GM12878 (cell line): ENCODE data around the gene C11orf98. TPM values are rescaled to one million over a fixed set of nuclear protein-coding genes. Genes with fewer than 3 reads are reported as not detected.

Source experiments
- ATAC-seq: fragments of 200-7000 bp; cut with Tn5 transposase; 3 replicates; pipeline ENCODE4 v1.9.1; 2020; ENCODE audit warnings: mild to moderate bottlenecking, moderate library complexity
- BruUV-seq: library from RNA; stranded (reverse); fragments of 400-500 nt; replicated peaks from 2 replicates; lab custom pipeline; 2021; lab: Mats Ljungman, UMichigan
- CTCF ChIA-PET: fragments of 300-600 bp; sonication (Branson Sonifier 250); formaldehyde crosslinking; extraction: SDS; loops from one replicate; lab custom pipeline; 2021; ENCODE audit warnings: inconsistent platforms; lab: Yijun Ruan, JAX
- POLR2A ChIA-PET: fragments of 350-600 bp; formaldehyde crosslinking; extraction: SDS; loops from one replicate; lab custom pipeline; 2021; ENCODE audit warnings: inconsistent platforms; lab: Charles Lee
- RAD21 ChIA-PET: fragments of 300-600 bp; sonication (Branson Sonifier 250); formaldehyde crosslinking; loops from one replicate; lab custom pipeline; 2023; ENCODE audit warnings: antibody characterized with exemption; ENCODE audit not compliant: unreplicated experiment; lab: Charles Lee
- SMC1A ChIA-PET: fragments of 300-600 bp; sonication (Branson Sonifier 250); formaldehyde crosslinking; loops from one replicate; lab custom pipeline; 2023; ENCODE audit not compliant: unreplicated experiment, uncharacterized antibody; lab: Charles Lee
- DNase-seq: peaks from one replicate; pipeline ENCODE4 v3.0.0-alpha.2; 2011; ENCODE audit warnings: low read depth, low spot score
- FAIRE-seq: peaks from 3 replicates; lab custom pipeline; 2011; peaks lifted over from hg19 to GRCh38; lab: Jason Lieb, UNC
- H2AFZ ChIP-seq: 2 replicates; pipeline ENCODE4 v1.6.0; 2011; ENCODE audit warnings: low read depth, low read length, control low read depth; ENCODE audit not compliant: control insufficient read depth
- H3K27ac ChIP-seq: 2 replicates; pipeline ENCODE4 v1.5.1; 2011; ENCODE audit warnings: control low read depth; ENCODE audit not compliant: control insufficient read depth, insufficient read depth
- H3K27me3 ChIP-seq, 2 experiments: replicated peaks in 1 of 2; 2 replicates each; pipeline versions ENCODE4 v1.6.0 to v1.6.1; 2011; ENCODE audit warnings: low read length in 1 of 2; ENCODE audit not compliant: control insufficient read depth in 2 of 2, insufficient read depth in 2 of 2
- H3K36me3 ChIP-seq, 2 experiments: 2 replicates each; pipeline ENCODE4 v1.5.1; 2011; ENCODE audit warnings: low read length in 1 of 2; ENCODE audit not compliant: control insufficient read depth in 2 of 2, insufficient read depth in 2 of 2
- H3K4me1 ChIP-seq: 2 replicates; pipeline ENCODE4 v1.6.1; 2011; ENCODE audit warnings: mild to moderate bottlenecking, low read length, moderate library complexity, mixed read lengths; ENCODE audit not compliant: control insufficient read depth, insufficient read depth
- H3K4me2 ChIP-seq: 2 replicates; pipeline ENCODE4 v1.6.0; 2011; ENCODE audit warnings: control low read depth; ENCODE audit not compliant: control insufficient read depth, insufficient read depth
- H3K4me3 ChIP-seq: fragments of 200-600 bp; sonication (generic); 2 replicates; pipeline ENCODE4 v1.5.1; 2016
- H3K79me2 ChIP-seq: 2 replicates; pipeline ENCODE4 v1.6.0; 2011; ENCODE audit warnings: low read length; ENCODE audit not compliant: control insufficient read depth, insufficient read depth
- H3K9ac ChIP-seq: 2 replicates; pipeline ENCODE4 v1.8.0; 2011; ENCODE audit warnings: low read length, control low read depth, mixed read lengths; ENCODE audit not compliant: control insufficient read depth, insufficient read depth
- H3K9me3 ChIP-seq: replicated peaks from 3 replicates; pipeline ENCODE4 v1.5.1; 2011; ENCODE audit warnings: mild to moderate bottlenecking, low read length; ENCODE audit not compliant: control insufficient read depth, insufficient read depth
- H4K20me1 ChIP-seq: 2 replicates; pipeline ENCODE4 v1.6.0; 2011; ENCODE audit not compliant: control insufficient read depth, insufficient read depth
- BHLHE40 ChIP-seq, 2 experiments: fragments of 450-650 bp in 1 of 2; IDR thresholded peaks; 2 replicates each; pipeline ENCODE4 v1.6.1; 2011 to 2017; ENCODE audit warnings: low read depth in 2 of 2, borderline replicate concordance in 1 of 2, improper control_type of control experiment in 1 of 2, low read length in 1 of 2, mild to moderate bottlenecking in 1 of 2
- E4F1 ChIP-seq: fragments of 450-650 bp; IDR thresholded peaks from 2 replicates; pipeline ENCODE4 v1.6.1; 2018; ENCODE audit warnings: borderline replicate concordance, mild to moderate bottlenecking; ENCODE audit not compliant: partially characterized antibody
- EGR1 ChIP-seq, 2 experiments: IDR thresholded peaks; 1 replicate in 1 of 2; 2 replicates in 1 of 2; pipeline ENCODE4 v1.6.1; 2011 to 2012; ENCODE audit warnings: low read depth in 2 of 2, low read length in 2 of 2, borderline replicate concordance in 1 of 2, mild to moderate bottlenecking in 1 of 2, moderate library complexity in 1 of 2
- EZH2 ChIP-seq: IDR thresholded peaks from 2 replicates; pipeline ENCODE4 v1.6.1; 2012; ENCODE audit warnings: low read depth, mild to moderate bottlenecking, control low read depth, inconsistent platforms, low read length, borderline replicate concordance; ENCODE audit not compliant: control insufficient read depth
- GATAD2B ChIP-seq: fragments of 450-650 bp; conservative IDR thresholded peaks from 2 replicates; pipeline ENCODE4 v1.6.1; 2017; ENCODE audit warnings: low read depth, mild to moderate bottlenecking, moderate library complexity
- KLF5 ChIP-seq: fragments of 450-650 bp; IDR thresholded peaks from 2 replicates; pipeline ENCODE4 v1.6.1; 2014; ENCODE audit warnings: mild to moderate bottlenecking; ENCODE audit not compliant: partially characterized antibody
- MYB ChIP-seq: fragments of 150-350 bp; IDR thresholded peaks from 2 replicates; pipeline ENCODE4 v1.6.1; 2014; ENCODE audit warnings: mild to moderate bottlenecking, low read depth, low read length, borderline replicate concordance
- NR2C1 ChIP-seq: fragments of 450-650 bp; IDR thresholded peaks from 2 replicates; pipeline ENCODE4 v1.6.1; 2017; ENCODE audit warnings: antibody characterized with exemption, mild to moderate bottlenecking, moderate library complexity
- PML ChIP-seq: IDR thresholded peaks from 2 replicates; pipeline ENCODE4 v1.6.1; 2012; ENCODE audit warnings: low read length, inconsistent platforms
- SIX5 ChIP-seq: IDR thresholded peaks from 2 replicates; pipeline ENCODE4 v1.6.1; 2011; ENCODE audit warnings: mild to moderate bottlenecking, low read depth, low read length, moderate library complexity; ENCODE audit not compliant: severe bottlenecking
- STAT3 ChIP-seq: IDR thresholded peaks from 2 replicates; pipeline ENCODE4 v1.6.1; 2011; ENCODE audit warnings: low read depth, low read length, improper control_type of control experiment
- TCF12 ChIP-seq: IDR thresholded peaks from 2 replicates; pipeline ENCODE4 v1.6.1; 2011; ENCODE audit warnings: low read depth, mild to moderate bottlenecking, low read length
- USF1 ChIP-seq: IDR thresholded peaks from 2 replicates; pipeline ENCODE4 v1.6.1; 2011; ENCODE audit warnings: borderline replicate concordance, low read depth, mild to moderate bottlenecking, moderate library complexity, mixed read lengths, low read length; ENCODE audit not compliant: insufficient read depth; ENCODE audit errors: extremely low read length
- YY1 ChIP-seq: IDR thresholded peaks from 2 replicates; pipeline ENCODE4 v1.6.1; 2011; ENCODE audit warnings: low read depth, mild to moderate bottlenecking, low read length
- ZNF24 ChIP-seq: fragments of 450-650 bp; IDR thresholded peaks from 2 replicates; pipeline ENCODE4 v1.6.1; 2017; ENCODE audit warnings: antibody characterized with exemption, mild to moderate bottlenecking
- WGBS: methylation state at CpG from one replicate; pipeline ENCODE4 v1.1.6; 2016; ENCODE audit warnings: low lambda C conversion rate; ENCODE audit not compliant: insufficient replicate concordance, insufficient coverage; ENCODE audit errors: missing lambda C conversion rate; 5-methylcytosine and 5-hydroxymethylcytosine counted together
- in situ Hi-C: fragments of 300-500 bp; cut with MboI; formaldehyde crosslinking; loops from 9 replicates; pipeline ENCODE4 v1.14.3; 2018; ENCODE audit warnings: mixed read lengths
- intact Hi-C: fragments of 100-400 bp; cut with micrococcal nuclease; formaldehyde crosslinking; loops from one replicate; pipeline ENCODE4 v1.14.2; 2022; ENCODE audit not compliant: unreplicated experiment
- polyA plus RNA-seq, 11 experiments: library from polyadenylated mRNA; depleted of rRNA in 4 of 11; unstranded in 6 of 11; stranded (reverse) in 5 of 11; fragments of >200 nt; fragmentation: Nextera tagmentation in 4 of 11; fragmentation: Illumina TruSeq in 1 of 11; extraction: Ambion mirVana in 4 of 11; extraction: Trizol in 1 of 11; gene quantifications; 1 replicate in 1 of 11; 2 replicates in 10 of 11; pipeline versions ENCODE4 v1.2.1 to v1.2.3, GENCODE V29; 2011 to 2016; ENCODE audit warnings: inconsistent platforms in 2 of 11, missing spikeins in 2 of 11, low read depth in 1 of 11
- total RNA-seq, 4 experiments: library from RNA; depleted of rRNA in 3 of 4; stranded (reverse); fragments of >200 nt in 3 of 4; fragmentation: Illumina TruSeq in 1 of 4; extraction: Trizol in 1 of 4; gene quantifications; 2 replicates each; pipeline versions ENCODE4 v1.2.1 to v1.2.3, GENCODE V29; 2013 to 2021
- TF ChIP-seq, protein P1 (sequence below): fragments of 450-650 bp; IDR thresholded peaks from 2 replicates; pipeline ENCODE4 v1.6.1; 2017; ENCODE audit warnings: borderline replicate concordance

Gene C11orf98
- total and polyA plus RNA-seq, 10 of the 15 experiments (the other 5 are each of a cell fraction or from before 2014, with no cell fraction given) = 62.5 to 270 (median 162) TPM

- TF ChIP-seq, protein P1, sequence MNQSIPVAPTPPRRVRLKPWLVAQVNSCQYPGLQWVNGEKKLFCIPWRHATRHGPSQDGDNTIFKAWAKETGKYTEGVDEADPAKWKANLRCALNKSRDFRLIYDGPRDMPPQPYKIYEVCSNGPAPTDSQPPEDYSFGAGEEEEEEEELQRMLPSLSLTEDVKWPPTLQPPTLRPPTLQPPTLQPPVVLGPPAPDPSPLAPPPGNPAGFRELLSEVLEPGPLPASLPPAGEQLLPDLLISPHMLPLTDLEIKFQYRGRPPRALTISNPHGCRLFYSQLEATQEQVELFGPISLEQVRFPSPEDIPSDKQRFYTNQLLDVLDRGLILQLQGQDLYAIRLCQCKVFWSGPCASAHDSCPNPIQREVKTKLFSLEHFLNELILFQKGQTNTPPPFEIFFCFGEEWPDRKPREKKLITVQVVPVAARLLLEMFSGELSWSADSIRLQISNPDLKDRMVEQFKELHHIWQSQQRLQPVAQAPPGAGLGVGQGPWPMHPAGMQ = no peak
- peak; percentile 75; the same call in 1 of the 2 replicates for TF ChIP-seq PML
- TF ChIP-seq E4F1 = peak; percentile 83
- peak; percentile 61 for TF ChIP-seq SIX5
- peak; percentile 85; the same call in 1 of the 2 replicates for TF ChIP-seq YY1
- peak; percentile 80 for TF ChIP-seq KLF5
- TF ChIP-seq, all 136 proteins: peak for 62
Observed at GRCh38 chr11:62678770-62679696, 14.0 kb upstream of the C11orf98 start, which contains the start of gene UBXN1 (continued).

- BruUV-seq = no TSS peak
- peak overlapping the region; percentile 77 for H3K4me2 ChIP-seq
- H3K79me2 ChIP-seq = peaks cover 20% of the 10 kb centered on the region
- 2% methylated on average over 16 of the region's 16 CpGs for WGBS
- peak overlapping the region; percentile 78 for H2AFZ ChIP-seq
- SMC1A ChIA-PET = no interaction called here
- no peaks in the 10 kb centered on the region; the same call in 1 of the 2 replicates for H4K20me1 ChIP-seq
- peak overlapping the region; percentile 89 for H3K4me3 ChIP-seq
- no peaks in the 10 kb centered on the region for H3K9me3 ChIP-seq
- peaks cover 11% of the 10 kb centered on the region for H3K4me1 ChIP-seq
- CTCF ChIA-PET = interaction anchor here (1.5 kb wide), 1 partner anchor 11 kb away, joined by 4 read pairs; no protein-coding TSS in a partner anchor
- RAD21 ChIA-PET = no interaction called here
- intact Hi-C loops = no loop called here
- POLR2A ChIA-PET = interaction anchor here (1.0 to 9.7 kb wide), 2 partner anchors 13 to 56 kb away, joined by 3 to 83 read pairs; partner anchors contain the start of genes C11orf98 and CSKMT
- no peaks in the 10 kb centered on the region for H3K27me3 ChIP-seq
- ATAC-seq = no peak; the same call in 2 of the 3 replicates
- peak overlapping the region; percentile 94 for H3K27ac ChIP-seq
- H3K9ac ChIP-seq = peak overlapping the region; percentile 94
- H3K36me3 ChIP-seq = peaks cover 0 to 10% of the 10 kb centered on the region in 2 experiments; a peak in 1 of 4 replicates
- no peak for DNase-seq
- FAIRE-seq = no peak
- in situ Hi-C loops = no loop called here
- TF ChIP-seq MYB (no peak), TCF12 (no peak), GATAD2B (no peak), NR2C1 (no peak), EZH2 (no peak), BHLHE40 (IDR thresholded peaks at IDR 0.05; ENCODE audit: borderline replicate concordance in 1 of 2, low read depth in 2 of 2, low read length in 1 of 2) (no peak), PML (no peak), EGR1 (IDR thresholded peaks at IDR 0.05; ENCODE audit: borderline replicate concordance in 1 of 2, low read depth in 2 of 2, low read length in 2 of 2) (no peak), STAT3 (no peak), USF1 (no peak), ZNF24 (no peak)
Observed at GRCh38 chr11:62678433-62678769, 13.4 kb upstream of the C11orf98 start.
